Body of pancreas (tissue), 4 donors: ENCODE measurements around the gene MRPS27. TPM values are rescaled to one million over a fixed set of nuclear protein-coding genes. Genes with fewer than 3 reads are reported as not detected.
"Not testable (repeated sequence)": the region's sequence is repeated elsewhere in the genome, so short reads cannot be mapped to it uniquely, and the experiment has no call there.

Experiments
- ATAC-seq: fragments of 150-250 bp; one replicate; pipeline ENCODE4 v1.9.1; 2016
- DNase-seq, 4 donors: peaks; one replicate each; pipeline ENCODE4 v3.0.0-alpha.2; 2019
- H3K27ac ChIP-seq, 4 donors: fragments of 200-600 bp; sonication (generic); 1 replicate in 3 of 4; 2 replicates in 1 of 4; pipeline versions ENCODE4 v1.5.1 to v1.6.1; 2016 to 2019; ENCODE audit warnings: mild to moderate bottlenecking in 1 of 4, mixed read lengths in 1 of 4, moderate library complexity in 1 of 4
- H3K27me3 ChIP-seq, 2 donors: fragments of 200-600 bp; sonication (generic); one replicate each; pipeline ENCODE4 v1.6.0; 2016; ENCODE audit warnings: mild to moderate bottlenecking in 1 of 2
- H3K36me3 ChIP-seq, 2 donors: fragments of 200-600 bp; sonication (generic); replicated peaks in 1 of 2; 2 replicates each; pipeline ENCODE4 v1.5.1; 2016; ENCODE audit warnings: low read depth in 2 of 2; ENCODE audit not compliant: insufficient read depth in 1 of 2
- H3K4me1 ChIP-seq: fragments of 200-600 bp; sonication (generic); one replicate; pipeline ENCODE4 v1.6.0; 2016
- H3K4me3 ChIP-seq, 2 donors: fragments of 200-600 bp; sonication (generic); 1 replicate in 1 of 2; 2 replicates in 1 of 2; pipeline ENCODE4 v1.5.1; 2016 to 2019
- H3K9me3 ChIP-seq, 3 donors: fragments of 200-600 bp; sonication (generic); 1 replicate in 2 of 3; 2 replicates in 1 of 3; pipeline ENCODE4 v1.5.1; 2016
- CTCF ChIP-seq, 7 experiments: fragments of 450-650 bp in 4 of 7; fragments of 200-600 bp in 3 of 7; sonication (generic) in 3 of 7; IDR thresholded peaks; one replicate each; pipeline ENCODE4 v1.5.1; 2016 to 2019; ENCODE audit warnings: antibody characterized with exemption in 7 of 7
- POLR2A ChIP-seq, 3 donors: fragments of 450-650 bp; IDR thresholded peaks; one replicate each; pipeline ENCODE4 v1.6.1; 2016; ENCODE audit warnings: antibody characterized with exemption in 3 of 3, mild to moderate bottlenecking in 2 of 3
- WGBS, 2 donors: methylation state at CpG; one replicate each; pipeline ENCODE4 v1.1.5; 2017; 5-methylcytosine and 5-hydroxymethylcytosine counted together
- intact Hi-C: fragments of 100-400 bp; cut with DNase I; formaldehyde crosslinking; loops from one replicate; pipeline ENCODE4 v1.15.1; 2023
- total RNA-seq, 2 donors: library from RNA; depleted of rRNA; stranded (reverse); fragments of >200 nt; gene quantifications; one replicate each; pipeline ENCODE4 v1.1.0, GENCODE V29; 2016

MRPS27 gene
- total RNA-seq, 2 donors from 2014 or later: 25.4 to 52.7 TPM

- Histone ChIP-seq H3K9me3 (no peaks in the 10 kb centered on the region), H3K4me1 (peaks cover 11% of the 10 kb centered on the region), H3K27me3 (no peaks in the 10 kb centered on the region), H3K27ac (no peak overlapping the region), H3K36me3 (no peaks in the 10 kb centered on the region), H3K4me3 (no peak overlapping the region)
- 93 to 94% methylated on average over 5 of the region's 5 CpGs for WGBS, 2 donors
- DNase-seq: no peak
- TF ChIP-seq CTCF (IDR thresholded peaks at IDR 0.05): no peak
- no peak for TF ChIP-seq POLR2A (IDR thresholded peaks at IDR 0.05)
- intact Hi-C loops: no loop called here
- ATAC-seq: no peak
Observed at GRCh38 chr5:72324189-72324825, 4.3 kb upstream of the MRPS27 start.

GRCh38 chr5:72319435-72319975, 535 bp downstream of the MRPS27 start:
- H3K27me3 ChIP-seq, intact Hi-C loops, H3K36me3 ChIP-seq, H3K9me3 ChIP-seq, ATAC-seq: not testable (repeated sequence)
- peak overlapping the region; percentile 83 to 90 for H3K4me3 ChIP-seq
- H3K27ac ChIP-seq: peak overlapping the region in 2 of 4 donors; percentile 71 to 77
- WGBS, 2 donors: 8 to 20% methylated on average over 12 to 28 of the region's 28 CpGs
- DNase-seq: peak in 3 of 4 donors; percentile 8 to 36 (median 22)
- peaks cover 27% of the 10 kb centered on the region for H3K4me1 ChIP-seq

GRCh38 chr5:72314571-72315172, 5.4 kb downstream of the MRPS27 start:
- no peaks in the 10 kb centered on the region for H3K9me3 ChIP-seq
- H3K27ac ChIP-seq: no peak overlapping the region
- H3K27me3 ChIP-seq: no peaks in the 10 kb centered on the region
- peak; percentile 58 for ATAC-seq
- TF ChIP-seq CTCF (IDR thresholded peaks at IDR 0.05) (peak in 2 of 7 experiments; percentile 24 to 41), POLR2A (IDR thresholded peaks at IDR 0.05) (no peak)
- intact Hi-C loops: no loop called here
- H3K4me3 ChIP-seq: no peak overlapping the region
- WGBS, 2 donors: 67 to 68% methylated on average over 3 of the region's 3 CpGs
- peaks cover 21% of the 10 kb centered on the region for H3K4me1 ChIP-seq
- DNase-seq: peak; percentile 55 to 79 (median 68)
- H3K36me3 ChIP-seq: peaks cover 0 to 8% of the 10 kb centered on the region in 2 donors

GRCh38 chr5:72313141-72313540, 6.9 kb downstream of the MRPS27 start:
- no peak for ATAC-seq
- Histone ChIP-seq H3K4me1 (peaks cover 11% of the 10 kb centered on the region), H3K9me3 (no peaks in the 10 kb centered on the region), H3K27ac (no peak overlapping the region), H3K36me3 (peaks cover 0 to 8% of the 10 kb centered on the region in 2 donors), H3K4me3 (no peak overlapping the region), H3K27me3 (no peaks in the 10 kb centered on the region)
- DNase-seq: no peak
- 80 to 90% methylated on average over 1 of the region's 1 CpG for WGBS, 2 donors
- intact Hi-C loops: no loop called here
- TF ChIP-seq CTCF (IDR thresholded peaks at IDR 0.05) (no peak), POLR2A (IDR thresholded peaks at IDR 0.05) (no peak)

DNA sequence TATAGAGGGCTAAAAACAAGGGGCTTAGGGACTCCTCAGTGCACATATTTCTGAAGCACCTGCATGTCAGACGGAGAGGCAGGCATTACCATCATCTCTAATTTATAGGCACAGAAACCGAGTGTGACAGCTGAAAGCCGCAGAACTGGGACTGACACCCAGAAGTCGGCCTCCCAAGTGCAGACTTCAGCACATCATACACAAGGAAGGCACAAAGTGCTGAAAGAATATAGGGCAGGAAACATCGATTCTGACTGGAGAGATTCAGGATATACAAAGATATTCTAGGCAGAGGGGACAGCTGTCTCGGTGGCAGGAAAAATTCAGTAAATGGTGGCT, 11.2 kb downstream of the MRPS27 start:
- intact Hi-C loops: loop anchor here (10.0 kb wide), 2 partner anchors 164 to 524 kb away; no protein-coding TSS in a partner anchor
- Histone ChIP-seq H3K4me3 (no peak overlapping the region), H3K36me3 (peaks cover 0 to 8% of the 10 kb centered on the region in 2 donors), H3K27me3 (no peaks in the 10 kb centered on the region), H3K4me1 (peaks cover 14% of the 10 kb centered on the region), H3K27ac (peak overlapping the region in 3 of 4 donors; percentile 90 to 98 (median 97)), H3K9me3 (no peaks in the 10 kb centered on the region)
- no peak for TF ChIP-seq CTCF (IDR thresholded peaks at IDR 0.05)
- no peak for TF ChIP-seq POLR2A (IDR thresholded peaks at IDR 0.05)
- ATAC-seq (no peak), DNase-seq (no peak)
- WGBS, 2 donors: 62 to 70% methylated on average over 6 of the region's 6 CpGs
